GM08714 (cell line): ENCODE measurements around the gene OGFOD3.
"Not testable (repeated sequence)": the region's sequence is repeated elsewhere in the genome, so short reads cannot be mapped to it uniquely, and the experiment has no call there.

Experiments
- H3K4me3 ChIP-seq: fragments of 200-500 bp; sonication (Bioruptor generic); 2 replicates; pipeline ENCODE4 v1.5.1; 2014; ENCODE audit warnings: mild to moderate bottlenecking, low read length, inconsistent platforms
- ZNF274 ChIP-seq: IDR thresholded peaks from 2 replicates; pipeline ENCODE4 v1.6.1; 2012; ENCODE audit warnings: mild to moderate bottlenecking, low read depth, low read length

OGFOD3 gene

DNA sequence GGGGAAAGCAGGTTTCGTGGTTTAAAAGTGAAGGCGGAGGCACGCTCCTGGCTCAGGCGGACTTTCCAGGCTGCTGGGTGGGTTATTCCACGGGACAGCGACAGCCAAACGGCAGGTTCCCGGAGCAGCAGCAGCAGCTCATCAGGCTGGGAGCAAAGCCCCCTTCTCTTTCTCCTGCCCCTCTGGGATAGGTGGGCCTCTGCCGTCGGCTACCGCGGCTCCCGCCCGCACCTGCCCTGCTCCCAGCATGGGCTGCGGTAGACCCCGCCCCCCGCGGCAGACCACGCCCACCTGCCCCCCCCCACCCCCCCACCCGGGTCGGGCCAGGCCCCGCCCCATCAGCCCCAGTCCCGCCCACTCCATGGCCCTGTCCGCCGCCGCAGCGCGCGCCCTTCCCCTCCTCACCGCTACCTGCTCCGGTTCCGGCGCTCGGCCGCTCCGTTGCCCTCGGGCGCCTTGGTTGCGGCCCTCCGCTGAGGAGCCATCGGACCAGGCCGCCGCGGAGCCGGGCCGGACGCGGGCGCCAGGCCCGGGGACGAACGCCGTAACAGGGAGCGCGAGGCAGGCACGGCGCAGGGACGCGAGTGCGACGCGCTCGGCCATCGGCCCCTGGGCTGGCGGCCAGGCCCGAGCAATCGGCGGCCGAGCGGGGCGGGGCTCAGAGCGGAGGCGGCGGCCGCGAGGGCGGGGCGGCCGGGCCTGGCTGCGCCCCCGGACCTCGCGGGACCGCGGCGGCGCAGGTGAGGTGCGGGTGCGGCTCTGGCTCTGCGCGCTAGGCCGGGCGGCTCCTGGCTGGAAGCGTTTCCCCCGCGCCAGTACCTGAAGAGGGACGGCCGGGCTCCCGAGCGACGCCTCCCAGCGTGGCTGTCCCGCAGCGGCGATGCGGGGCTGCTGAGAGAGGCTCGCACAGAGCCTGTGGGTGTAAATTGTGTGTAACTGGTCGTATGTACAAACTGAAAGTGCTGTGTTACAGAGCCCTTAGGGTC lies at the start of gene OGFOD3, which contains the start of gene HEXD:
Gene OGFOD3 (minus strand): TSS at position 586 of the 986 bp plus-strand sequence. CDS start 101 bp downstream, at position 485.
Gene HEXD (plus strand): TSS at position 347 of the 986 bp plus-strand sequence. CDS start 1,453 bp downstream, outside the sequence.
- no peak for TF ChIP-seq ZNF274
- H3K4me3 ChIP-seq: peak within 1 kb of the TSS; percentile 81

GRCh38 chr17:82465023-82465603 lies 46.7 kb upstream of the OGFOD3 start:
- H3K4me3 ChIP-seq: no peak overlapping the region
- no peak for TF ChIP-seq ZNF274

DNA sequence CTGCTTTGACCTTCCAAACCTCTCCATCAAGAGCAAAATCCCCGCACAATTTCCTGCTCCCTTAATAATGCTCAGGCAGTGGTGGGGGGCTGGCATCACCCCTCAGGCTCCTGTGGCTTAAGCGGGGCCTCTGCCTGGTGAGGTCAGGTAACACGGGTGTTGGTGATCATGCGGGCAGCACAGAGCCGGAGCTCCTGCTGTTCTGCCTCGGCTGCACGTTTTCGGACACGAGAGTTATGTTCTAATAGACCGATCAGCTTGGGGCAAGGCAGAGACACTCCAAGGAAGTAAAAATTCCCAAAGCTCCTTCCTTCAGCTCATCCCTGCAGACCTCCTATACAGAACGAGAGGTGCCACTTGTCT lies 46.2 kb upstream of the OGFOD3 start:
- no peak overlapping the region for H3K4me3 ChIP-seq
- no peak for TF ChIP-seq ZNF274

- TF ChIP-seq ZNF274: no peak
Measured at GRCh38 chr17:82463925-82464566, 45.7 kb upstream of the OGFOD3 start.

DNA sequence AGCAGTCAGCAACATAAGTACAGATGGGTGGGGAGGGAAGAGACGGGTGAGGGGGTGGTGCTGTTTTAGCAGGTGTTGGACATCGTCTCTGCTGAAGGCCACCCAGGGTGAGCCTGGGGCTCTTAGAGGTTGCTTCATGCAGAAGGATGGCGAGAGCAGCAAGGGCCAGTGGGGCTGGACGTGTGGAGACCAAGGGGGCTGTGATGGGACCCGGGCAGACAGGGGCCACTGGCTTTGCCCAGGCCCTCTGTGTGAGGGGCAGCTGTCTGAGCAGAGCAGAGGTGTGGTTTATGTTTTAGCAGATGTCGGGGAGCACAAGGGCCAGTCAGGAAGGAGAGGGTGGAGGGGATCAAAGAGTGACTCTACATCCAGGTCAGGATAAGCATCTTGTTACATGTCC lies 45.0 kb upstream of the OGFOD3 start:
- H3K4me3 ChIP-seq: no peak overlapping the region
- no peak for TF ChIP-seq ZNF274

More at GRCh38 chr17:82463925-82464566, 45.7 kb upstream of the OGFOD3 start:
- H3K4me3 ChIP-seq: no peak overlapping the region

- no peak overlapping the region for H3K4me3 ChIP-seq
- TF ChIP-seq ZNF274: no peak
Measured at GRCh38 chr17:82461827-82462524, 43.6 kb upstream of the OGFOD3 start.

DNA sequence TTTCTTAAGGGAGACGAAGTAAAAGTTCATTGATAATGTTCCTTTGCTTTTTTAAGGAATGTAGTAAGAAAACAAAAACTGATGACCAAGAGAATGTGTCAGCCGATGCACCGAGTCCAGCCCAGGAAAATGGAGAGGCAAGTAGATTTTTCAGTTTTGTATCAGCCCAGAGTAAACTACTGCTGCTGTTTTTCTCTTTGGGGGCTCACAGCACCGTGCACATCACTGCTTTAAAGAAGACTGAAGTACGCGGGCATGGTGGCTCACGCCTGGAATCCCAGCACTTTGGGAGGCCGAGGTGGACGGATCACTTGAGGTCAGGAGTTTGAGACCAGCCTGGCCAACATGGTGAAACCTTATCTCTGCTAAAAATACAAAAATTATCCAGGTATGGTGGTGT lies 41.5 kb upstream of the OGFOD3 start:
- not testable (repeated sequence) for H3K4me3 ChIP-seq

- H3K4me3 ChIP-seq: peak overlapping the region; percentile 87
- no peak for TF ChIP-seq ZNF274
Measured at GRCh38 chr17:82458885-82459424, 40.6 kb upstream of the OGFOD3 start.

DNA sequence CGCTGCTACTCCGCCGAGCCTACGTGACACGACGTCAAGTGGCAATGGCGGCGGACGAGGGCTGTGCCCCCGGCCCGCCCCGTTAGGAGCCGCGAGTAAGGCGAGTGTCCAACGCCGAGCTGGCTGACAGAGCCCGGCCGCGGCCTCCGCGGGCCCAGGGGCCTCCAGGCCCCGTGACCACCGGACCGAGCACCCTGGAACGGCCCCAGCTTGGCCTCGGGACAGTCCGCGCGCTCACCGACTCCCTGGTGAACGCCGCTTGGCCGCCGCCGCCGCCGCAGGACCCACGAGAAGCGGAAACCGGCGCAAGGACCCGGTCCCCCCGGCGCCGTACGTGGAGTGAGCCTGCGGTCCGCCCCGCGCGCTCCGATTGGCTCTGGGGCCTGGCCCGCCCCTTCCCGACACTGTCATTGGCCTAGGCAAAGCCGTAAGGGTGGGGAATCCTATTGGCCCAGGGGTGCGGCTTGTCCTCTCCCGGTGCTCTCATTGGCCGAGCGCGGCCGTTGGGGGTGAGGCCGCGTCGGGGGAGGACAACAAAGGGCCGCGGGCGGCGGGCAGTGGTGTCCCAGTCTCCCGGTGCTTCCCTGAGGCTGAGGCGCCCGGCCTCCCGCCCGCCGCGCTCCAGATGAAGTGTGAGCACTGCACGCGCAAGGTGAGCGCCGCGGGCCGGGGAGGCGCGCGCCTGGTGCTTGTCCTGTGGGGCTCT lies 39.9 kb upstream of the OGFOD3 start, which contains the start of gene NARF:
Gene NARF (plus strand): TSS at position 563 of the 706 bp plus-strand sequence. CDS start 63 bp downstream, at position 626.
- no peak for TF ChIP-seq ZNF274
- peak within 1 kb of the TSS; percentile 87 for H3K4me3 ChIP-seq

DNA sequence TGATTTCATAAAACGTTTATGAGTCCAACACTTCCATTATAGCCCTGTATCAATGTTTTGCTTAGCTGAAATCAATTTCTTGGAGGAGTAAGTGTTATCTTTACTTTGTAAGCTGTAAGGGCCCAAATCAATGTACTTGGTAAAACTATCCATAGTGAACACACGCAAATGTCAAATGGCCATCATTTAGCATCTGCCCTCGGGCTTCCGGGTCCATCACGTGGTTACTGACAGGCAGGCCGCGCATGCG lies 39.5 kb upstream of the OGFOD3 start:
- peak overlapping the region; percentile 87 for H3K4me3 ChIP-seq
- TF ChIP-seq ZNF274: no peak

GRCh38 chr17:82457073-82457928 lies 38.9 kb upstream of the OGFOD3 start:
- H3K4me3 ChIP-seq: peak overlapping the region; percentile 87
- no peak for TF ChIP-seq ZNF274

DNA sequence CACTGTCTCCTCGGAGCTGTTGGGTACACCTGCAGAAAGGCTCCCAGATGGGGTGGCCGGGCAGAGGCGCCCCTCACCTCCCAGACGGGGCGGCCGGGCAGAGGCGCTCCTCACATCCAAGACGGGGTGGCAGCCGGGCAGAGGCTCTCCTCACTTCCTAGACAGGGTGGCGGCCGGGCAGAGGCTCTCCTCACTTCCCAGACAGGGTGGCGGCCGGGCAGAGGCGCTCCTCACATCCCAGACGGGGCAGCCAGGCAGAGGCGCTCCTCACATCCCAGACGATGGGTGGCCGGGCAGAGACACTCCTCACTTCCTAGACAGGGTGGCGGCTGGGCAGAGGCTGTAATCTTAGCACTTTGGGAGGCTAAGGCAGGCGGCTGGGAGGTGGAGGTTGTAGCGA lies 35.3 kb upstream of the OGFOD3 start:
- not testable (repeated sequence) for H3K4me3 ChIP-seq

DNA sequence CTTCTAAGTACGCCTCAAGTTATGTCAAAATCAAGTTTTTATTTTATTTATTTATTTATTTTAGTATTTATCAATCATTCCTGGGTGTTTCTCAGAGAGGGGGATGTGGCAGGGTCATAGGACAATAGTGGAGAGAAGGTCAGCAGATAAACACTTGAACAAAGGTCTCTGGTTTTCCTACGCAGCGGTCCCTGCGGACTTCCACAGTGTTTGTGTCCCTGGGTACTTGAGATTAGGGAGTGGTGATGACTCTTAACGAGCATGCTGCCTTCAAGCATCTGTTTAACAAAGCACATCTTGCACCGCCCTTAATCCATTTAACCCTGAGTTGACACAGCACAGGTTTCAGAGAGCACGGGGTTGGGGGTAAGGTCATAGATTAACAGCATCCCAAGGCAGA lies 34.8 kb upstream of the OGFOD3 start:
- not testable (repeated sequence) for H3K4me3 ChIP-seq
